OCI-LY7 (cell line): Measurements from ENCODE around the gene KANSL1L. TPM values are rescaled to one million over a fixed set of nuclear protein-coding genes. Genes with fewer than 3 reads are reported as not detected.

Experiments
- BruUV-seq: library from RNA; stranded (reverse); fragments of 400-500 nt; replicated peaks from 2 replicates; lab custom pipeline; 2021; lab: Mats Ljungman, UMichigan
- CTCF ChIA-PET: fragments of 300-600 bp; sonication (Branson Sonifier 250); formaldehyde crosslinking; loops from one replicate; lab custom pipeline; 2022; ENCODE audit warnings: antibody characterized with exemption; ENCODE audit not compliant: unreplicated experiment; lab: Charles Lee
- POLR2A ChIA-PET: fragments of 300-600 bp; sonication (Branson Sonifier 250); formaldehyde crosslinking; loops from one replicate; lab custom pipeline; 2022; ENCODE audit warnings: antibody characterized with exemption; lab: Charles Lee
- DNase-seq: peaks from one replicate; pipeline ENCODE4 v3.0.0-alpha.2; 2015; ENCODE audit warnings: low spot score
- H2AFZ ChIP-seq: fragments of 200-600 bp; sonication (generic), shearing (Covaris generic); 2 replicates; pipeline ENCODE4 v1.6.1; 2014; ENCODE audit warnings: mild to moderate bottlenecking, antibody characterized with exemption, low read length, moderate library complexity
- H3K27ac ChIP-seq: fragments of 200-600 bp; sonication (generic); 2 replicates; pipeline ENCODE4 v1.5.1; 2014; ENCODE audit warnings: mixed run types, low read depth, mild to moderate bottlenecking, moderate library complexity, low read length, inconsistent platforms; ENCODE audit not compliant: poor library complexity, severe bottlenecking
- H3K36me3 ChIP-seq: fragments of 200-600 bp; sonication (generic); 2 replicates; pipeline ENCODE4 v1.6.1; 2014; ENCODE audit warnings: mild to moderate bottlenecking, antibody characterized with exemption, low read length, moderate library complexity, mixed read lengths; ENCODE audit not compliant: insufficient read depth
- H3K4me1 ChIP-seq: fragments of 200-600 bp; sonication (generic); 2 replicates; pipeline ENCODE4 v1.5.1; 2014; ENCODE audit warnings: mild to moderate bottlenecking, low read length; ENCODE audit not compliant: insufficient read depth, poor library complexity, severe bottlenecking
- H3K4me2 ChIP-seq: fragments of 200-600 bp; sonication (generic); 2 replicates; pipeline ENCODE4 v1.6.1; 2014; ENCODE audit warnings: mild to moderate bottlenecking, low read length
- H3K4me3 ChIP-seq: fragments of 200-600 bp; sonication (generic); 2 replicates; pipeline ENCODE4 v1.5.1; 2014; ENCODE audit warnings: mild to moderate bottlenecking, low read depth, low read length; ENCODE audit not compliant: poor library complexity, severe bottlenecking
- H3K79me2 ChIP-seq: fragments of 200-600 bp; sonication (generic); 2 replicates; pipeline ENCODE4 v1.6.1; 2016; ENCODE audit warnings: low read depth, mild to moderate bottlenecking, low read length, moderate library complexity, mixed read lengths; ENCODE audit not compliant: insufficient read depth
- H3K9me2 ChIP-seq: fragments of 200-600 bp; sonication (generic); 2 replicates; pipeline ENCODE4 v1.6.1; 2016; ENCODE audit warnings: mild to moderate bottlenecking, low read length, mixed read lengths; ENCODE audit not compliant: insufficient read depth
- H3K9me3 ChIP-seq: fragments of 200-600 bp; sonication (generic); 2 replicates; pipeline ENCODE4 v1.6.1; 2014; ENCODE audit warnings: mild to moderate bottlenecking, mixed run types, low read length, mixed read lengths
- H4K20me1 ChIP-seq: fragments of 200-600 bp; sonication (generic); 2 replicates; pipeline ENCODE4 v1.6.1; 2014; ENCODE audit warnings: mild to moderate bottlenecking, antibody characterized with exemption, low read length, moderate library complexity, mixed read lengths; ENCODE audit not compliant: insufficient read depth
- EZH2phosphoT487 ChIP-seq: fragments of 200-600 bp; sonication (generic); IDR thresholded peaks from 2 replicates; pipeline ENCODE4 v1.6.1; 2018; ENCODE audit warnings: low read depth, borderline replicate concordance, mild to moderate bottlenecking, mixed run types, antibody characterized with exemption, low read length, moderate library complexity, mixed read lengths
- intact Hi-C: fragments of 100-400 bp; cut with micrococcal nuclease; formaldehyde crosslinking; loops from one replicate; pipeline ENCODE4 v1.10.0; 2022; ENCODE audit not compliant: unreplicated experiment
- total RNA-seq, 2 experiments: library from RNA; depleted of rRNA in 1 of 2; stranded (reverse); fragments of >200 nt in 1 of 2; shearing (Covaris generic) in 1 of 2; gene quantifications; 2 replicates each; pipeline ENCODE4 v1.2.3, GENCODE V29; 2014 to 2022
- TF ChIP-seq, protein P1 (sequence below): fragments of 200-600 bp; sonication (generic); conservative IDR thresholded peaks from 2 replicates; pipeline ENCODE4 v1.5.1; 2014; ENCODE audit warnings: mild to moderate bottlenecking, antibody characterized with exemption, low read length, moderate library complexity, mixed read lengths

The KANSL1L gene
- total RNA-seq, 2 experiments from 2014 or later = 22.0 to 22.9 TPM

DNA sequence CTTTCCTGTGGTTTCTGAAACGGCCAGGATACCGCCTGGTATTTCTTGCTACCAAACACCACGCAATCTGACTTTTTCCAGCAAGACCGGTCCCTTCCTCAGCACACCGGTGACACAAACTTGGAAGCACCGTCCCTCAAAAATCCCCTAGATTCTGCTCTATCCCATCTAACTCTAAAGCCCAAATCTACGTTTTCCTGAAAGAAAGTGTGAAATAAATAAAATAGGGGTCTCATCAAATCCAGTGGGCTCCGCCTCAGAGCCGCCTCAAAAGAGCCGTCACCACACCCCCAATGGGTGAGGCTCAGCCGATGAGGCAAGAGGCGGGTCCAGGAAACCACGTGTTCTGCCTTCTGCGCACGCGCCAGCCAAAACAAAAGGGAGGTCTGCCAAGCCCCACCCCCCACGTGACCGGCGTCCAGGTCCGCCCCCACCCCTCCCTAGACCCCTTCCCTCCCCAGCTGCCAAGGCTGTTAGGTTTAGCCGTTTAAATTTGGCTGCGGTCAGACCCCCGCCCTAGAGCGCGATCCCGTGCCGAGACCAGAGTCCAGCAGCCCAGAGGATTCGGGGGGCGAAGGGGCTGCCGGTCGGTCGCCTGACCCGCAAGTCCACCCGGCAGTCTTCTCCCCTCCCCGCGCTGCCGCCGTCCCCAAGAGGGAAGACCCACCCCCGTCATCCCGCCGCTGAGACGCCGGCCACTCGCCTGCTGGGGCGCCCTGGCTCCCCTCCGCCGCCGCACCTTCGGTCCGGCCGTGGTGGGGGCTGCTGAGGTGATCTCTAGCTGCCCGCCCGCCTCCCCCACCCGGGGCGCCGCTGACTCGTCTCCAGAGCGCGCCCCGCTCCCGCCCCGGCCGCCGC lies 534 bp downstream of the KANSL1L start:
- BruUV-seq = no TSS peak
- no peak for TF ChIP-seq EZH2phosphoT487
- TF ChIP-seq, protein P1, sequence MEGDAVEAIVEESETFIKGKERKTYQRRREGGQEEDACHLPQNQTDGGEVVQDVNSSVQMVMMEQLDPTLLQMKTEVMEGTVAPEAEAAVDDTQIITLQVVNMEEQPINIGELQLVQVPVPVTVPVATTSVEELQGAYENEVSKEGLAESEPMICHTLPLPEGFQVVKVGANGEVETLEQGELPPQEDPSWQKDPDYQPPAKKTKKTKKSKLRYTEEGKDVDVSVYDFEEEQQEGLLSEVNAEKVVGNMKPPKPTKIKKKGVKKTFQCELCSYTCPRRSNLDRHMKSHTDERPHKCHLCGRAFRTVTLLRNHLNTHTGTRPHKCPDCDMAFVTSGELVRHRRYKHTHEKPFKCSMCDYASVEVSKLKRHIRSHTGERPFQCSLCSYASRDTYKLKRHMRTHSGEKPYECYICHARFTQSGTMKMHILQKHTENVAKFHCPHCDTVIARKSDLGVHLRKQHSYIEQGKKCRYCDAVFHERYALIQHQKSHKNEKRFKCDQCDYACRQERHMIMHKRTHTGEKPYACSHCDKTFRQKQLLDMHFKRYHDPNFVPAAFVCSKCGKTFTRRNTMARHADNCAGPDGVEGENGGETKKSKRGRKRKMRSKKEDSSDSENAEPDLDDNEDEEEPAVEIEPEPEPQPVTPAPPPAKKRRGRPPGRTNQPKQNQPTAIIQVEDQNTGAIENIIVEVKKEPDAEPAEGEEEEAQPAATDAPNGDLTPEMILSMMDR = no peak

DNA sequence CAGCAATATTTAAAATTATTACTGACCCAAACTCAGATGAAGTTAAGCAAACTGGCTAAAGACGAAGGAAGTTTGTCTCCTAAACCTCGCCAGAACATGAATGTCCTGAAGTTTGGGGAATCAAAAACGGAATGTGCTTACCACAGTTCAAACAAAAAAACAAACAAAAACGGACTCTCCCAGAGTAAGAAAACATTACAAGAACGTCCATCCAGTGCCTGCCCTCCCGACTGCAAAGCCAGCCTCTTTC lies 1.1 kb downstream of the KANSL1L start:
- H4K20me1 ChIP-seq = no peaks in the 10 kb centered on the region
- H3K9me3 ChIP-seq = no peaks in the 10 kb centered on the region
- no peak for DNase-seq
- peaks cover 60% of the 10 kb centered on the region for H3K79me2 ChIP-seq
- CTCF ChIA-PET = no interaction called here
- H3K27ac ChIP-seq = peak overlapping the region; percentile 87
- H2AFZ ChIP-seq = peak overlapping the region; percentile 28
- peak overlapping the region; percentile 98 for H3K4me3 ChIP-seq
- no peak for TF ChIP-seq EZH2phosphoT487
- TF ChIP-seq, protein P1 = no peak
- POLR2A ChIA-PET = no interaction called here
- peaks cover 3% of the 10 kb centered on the region; the same call in 1 of the 2 replicates for H3K36me3 ChIP-seq
- H3K4me1 ChIP-seq = peaks cover 34% of the 10 kb centered on the region
- BruUV-seq = no TSS peak
- H3K9me2 ChIP-seq = no peaks in the 10 kb centered on the region
- peak overlapping the region; percentile 97 for H3K4me2 ChIP-seq
- intact Hi-C loops = loop anchor here (2.0 to 5.0 kb wide), 2 partner anchors 307 to 1903 kb away; partner anchors contain the start of genes LANCL1 and PIKFYVE

More for the DNA sequence above, 534 bp downstream of the KANSL1L start:
- peak overlapping the region; percentile 98 for H3K4me3 ChIP-seq
- DNase-seq = peak; percentile 97
- no peaks in the 10 kb centered on the region for H3K9me3 ChIP-seq
- intact Hi-C loops = loop anchor here (1.0 to 5.0 kb wide), 3 partner anchors 168 to 1903 kb away; partner anchors contain the start of genes LANCL1, PIKFYVE and RPE
- H3K36me3 ChIP-seq = peaks cover 3% of the 10 kb centered on the region; the same call in 1 of the 2 replicates
- H3K4me2 ChIP-seq = peak overlapping the region; percentile 97
- H3K9me2 ChIP-seq = no peaks in the 10 kb centered on the region
- peak overlapping the region; percentile 28 for H2AFZ ChIP-seq
- POLR2A ChIA-PET = interaction anchor here (0.6 to 2.6 kb wide), 5 partner anchors 11 to 1910 kb away, joined by 3 to 14 read pairs (median 3); partner anchors contain the start of gene PIKFYVE
- H3K4me1 ChIP-seq = peaks cover 34% of the 10 kb centered on the region
- H3K27ac ChIP-seq = peak overlapping the region; percentile 87
- H3K79me2 ChIP-seq = peaks cover 55% of the 10 kb centered on the region
- no peaks in the 10 kb centered on the region for H4K20me1 ChIP-seq
- CTCF ChIA-PET = no interaction called here
